HEK293 (cell line): ENCODE results near the gene PHACTR1.

Source experiments
- CTCF ChIA-PET: fragments of 350-600 bp; formaldehyde crosslinking; extraction: SDS; loops from one replicate; lab custom pipeline; 2021; ENCODE audit warnings: antibody characterized with exemption; lab: Yijun Ruan, JAX
- POLR2A ChIA-PET: fragments of 300-600 bp; formaldehyde crosslinking; extraction: SDS; loops from one replicate; lab custom pipeline; 2020; ENCODE audit warnings: antibody characterized with exemption, inconsistent platforms; lab: Yijun Ruan, JAX
- H3K27ac ChIP-seq: fragments of 200-500 bp; sonication (Bioruptor generic); 2 replicates; pipeline ENCODE4 v1.5.1; 2014; ENCODE audit warnings: low read depth, low read length, control low read depth, inconsistent platforms; ENCODE audit errors: extremely low read depth
- H3K36me3 ChIP-seq, 2 experiments: fragments of 200-500 bp in 1 of 2; sonication (Bioruptor generic) in 1 of 2; 1 replicate in 1 of 2; 2 replicates in 1 of 2; pipeline ENCODE4 v1.5.1; 2014 to 2017; ENCODE audit warnings: inconsistent platforms in 2 of 2, low read length in 2 of 2; ENCODE audit not compliant: control insufficient read depth in 2 of 2, insufficient read depth in 1 of 2
- H3K4me1 ChIP-seq: fragments of 200-500 bp; sonication (Bioruptor generic); 2 replicates; pipeline ENCODE4 v1.5.1; 2014; ENCODE audit warnings: mild to moderate bottlenecking, low read length, inconsistent platforms; ENCODE audit not compliant: control insufficient read depth, insufficient read depth
- H3K4me3 ChIP-seq: 2 replicates; pipeline ENCODE4 v1.5.1; 2011; ENCODE audit warnings: low read depth, mild to moderate bottlenecking, control low read depth, low read length, moderate library complexity
- H3K9me3 ChIP-seq: fragments of 200-500 bp; sonication (Bioruptor generic); 2 replicates; pipeline ENCODE4 v1.5.1; 2014; ENCODE audit warnings: low read depth, low read length, inconsistent platforms; ENCODE audit not compliant: control insufficient read depth, insufficient read depth
- BCL6B ChIP-seq: fragments of 450-650 bp; formaldehyde crosslinking; IDR thresholded peaks from 2 replicates; pipeline ENCODE4 v1.5.1; 2017; ENCODE audit warnings: missing biosample characterization, missing genetic modification characterization
- IKZF3 ChIP-seq: fragments of 450-650 bp; IDR thresholded peaks from 2 replicates; pipeline ENCODE4 v1.5.0; 2018; ENCODE audit warnings: missing biosample characterization, mild to moderate bottlenecking, missing genetic modification characterization, moderate library complexity
- MYNN ChIP-seq: fragments of 450-650 bp; formaldehyde crosslinking; IDR thresholded peaks from 2 replicates; pipeline ENCODE4 v1.5.1; 2016; ENCODE audit warnings: missing biosample characterization, missing genetic modification characterization, borderline replicate concordance
- MZF1 ChIP-seq: fragments of 450-650 bp; formaldehyde crosslinking; IDR thresholded peaks from 2 replicates; pipeline ENCODE4 v1.5.1; 2017; ENCODE audit warnings: missing biosample characterization, missing genetic modification characterization, borderline replicate concordance
- PRDM1 ChIP-seq: fragments of 450-650 bp; formaldehyde crosslinking; IDR thresholded peaks from 2 replicates; pipeline ENCODE4; 2016; ENCODE audit warnings: missing biosample characterization, missing genetic modification characterization
- SCRT2 ChIP-seq: fragments of 450-650 bp; formaldehyde crosslinking; IDR thresholded peaks from 2 replicates; pipeline ENCODE4 v1.5.1; 2016; ENCODE audit warnings: missing biosample characterization, missing genetic modification characterization
- SP7 ChIP-seq: fragments of 450-650 bp; formaldehyde crosslinking; IDR thresholded peaks from 2 replicates; pipeline ENCODE4 v1.5.1; 2016; ENCODE audit warnings: missing biosample characterization, missing genetic modification characterization
- ZBTB21 ChIP-seq: fragments of 450-650 bp; formaldehyde crosslinking; IDR thresholded peaks from 2 replicates; pipeline ENCODE4 v1.5.1; 2017; ENCODE audit warnings: missing biosample characterization, missing genetic modification characterization
- ZEB2 ChIP-seq: fragments of 450-650 bp; formaldehyde crosslinking; IDR thresholded peaks from 2 replicates; pipeline ENCODE4 v1.5.1; 2016; ENCODE audit warnings: missing biosample characterization, missing genetic modification characterization
- ZFP41 ChIP-seq: fragments of 450-650 bp; formaldehyde crosslinking; IDR thresholded peaks from 2 replicates; pipeline ENCODE4 v1.5.1; 2016; ENCODE audit warnings: missing biosample characterization, missing genetic modification characterization, borderline replicate concordance
- ZIC2 ChIP-seq: fragments of 450-650 bp; formaldehyde crosslinking; IDR thresholded peaks from 2 replicates; pipeline ENCODE4 v1.5.1; 2016; ENCODE audit warnings: missing biosample characterization, missing genetic modification characterization
- ZNF157 ChIP-seq: fragments of 450-650 bp; formaldehyde crosslinking; IDR thresholded peaks from 2 replicates; pipeline ENCODE4 v1.5.1; 2016; ENCODE audit warnings: missing biosample characterization, missing genetic modification characterization
- ZNF16 ChIP-seq: fragments of 450-650 bp; formaldehyde crosslinking; IDR thresholded peaks from 2 replicates; pipeline ENCODE4 v1.5.1; 2016; ENCODE audit warnings: low read depth, missing biosample characterization, missing genetic modification characterization
- ZNF174 ChIP-seq: fragments of 450-650 bp; formaldehyde crosslinking; IDR thresholded peaks from 2 replicates; pipeline ENCODE4 v1.5.0; 2017; ENCODE audit warnings: missing biosample characterization, mild to moderate bottlenecking, missing genetic modification characterization
- ZNF214 ChIP-seq: fragments of 450-650 bp; formaldehyde crosslinking; IDR thresholded peaks from 2 replicates; pipeline ENCODE4 v1.5.1; 2017; ENCODE audit warnings: missing biosample characterization, mild to moderate bottlenecking, missing genetic modification characterization, borderline replicate concordance
- ZNF24 ChIP-seq: fragments of 450-650 bp; formaldehyde crosslinking; IDR thresholded peaks from 2 replicates; pipeline ENCODE4 v1.5.1; 2016; ENCODE audit warnings: missing biosample characterization, missing genetic modification characterization
- ZNF311 ChIP-seq: fragments of 450-650 bp; formaldehyde crosslinking; IDR thresholded peaks from 2 replicates; pipeline ENCODE4 v1.5.1; 2017; ENCODE audit warnings: missing biosample characterization, missing genetic modification characterization, borderline replicate concordance
- ZNF324 ChIP-seq: fragments of 450-650 bp; formaldehyde crosslinking; IDR thresholded peaks from 2 replicates; pipeline ENCODE4 v1.5.1; 2016; ENCODE audit warnings: missing biosample characterization, missing genetic modification characterization
- ZNF560 ChIP-seq: fragments of 450-650 bp; formaldehyde crosslinking; IDR thresholded peaks from 2 replicates; pipeline ENCODE4 v1.5.1; 2017; ENCODE audit warnings: missing biosample characterization, missing genetic modification characterization, borderline replicate concordance
- ZNF792 ChIP-seq: fragments of 450-650 bp; formaldehyde crosslinking; IDR thresholded peaks from 2 replicates; pipeline ENCODE4 v1.5.1; 2016; ENCODE audit warnings: missing biosample characterization, missing genetic modification characterization
- ZXDB ChIP-seq: fragments of 450-650 bp; formaldehyde crosslinking; IDR thresholded peaks from 2 replicates; pipeline ENCODE4 v1.5.1; 2016; ENCODE audit warnings: missing biosample characterization, missing genetic modification characterization
- TF ChIP-seq, protein P1 (sequence below): fragments of 450-650 bp; formaldehyde crosslinking; IDR thresholded peaks from 2 replicates; pipeline ENCODE4 v1.5.1; 2017; ENCODE audit warnings: missing biosample characterization, missing genetic modification characterization
- TF ChIP-seq, protein P2 (sequence below): fragments of 450-650 bp; formaldehyde crosslinking; IDR thresholded peaks from 2 replicates; pipeline ENCODE4 v1.5.1; 2016; ENCODE audit warnings: missing biosample characterization, missing genetic modification characterization
- TF ChIP-seq, protein P3 (sequence below): fragments of 450-650 bp; formaldehyde crosslinking; optimal IDR thresholded peaks from 2 replicates; pipeline ENCODE3; 2016; ENCODE audit warnings: missing biosample characterization, mild to moderate bottlenecking, missing genetic modification characterization
- TF ChIP-seq, protein P4 (sequence below): fragments of 450-650 bp; formaldehyde crosslinking; IDR thresholded peaks from 2 replicates; pipeline ENCODE4 v1.5.1; 2016; ENCODE audit warnings: missing biosample characterization, missing genetic modification characterization

The PHACTR1 gene

GRCh38 chr6:13009461-13009860 lies 292.9 kb downstream of the PHACTR1 start:
- POLR2A ChIA-PET, result no interaction called here
- H3K27ac ChIP-seq, result no peak overlapping the region
- TF ChIP-seq ZXDB (tag by site-specific recombination), result no peak
- no peak for TF ChIP-seq ZNF311 (tag by site-specific recombination)
- TF ChIP-seq ZFP41, result no peak
- TF ChIP-seq, protein P1, sequence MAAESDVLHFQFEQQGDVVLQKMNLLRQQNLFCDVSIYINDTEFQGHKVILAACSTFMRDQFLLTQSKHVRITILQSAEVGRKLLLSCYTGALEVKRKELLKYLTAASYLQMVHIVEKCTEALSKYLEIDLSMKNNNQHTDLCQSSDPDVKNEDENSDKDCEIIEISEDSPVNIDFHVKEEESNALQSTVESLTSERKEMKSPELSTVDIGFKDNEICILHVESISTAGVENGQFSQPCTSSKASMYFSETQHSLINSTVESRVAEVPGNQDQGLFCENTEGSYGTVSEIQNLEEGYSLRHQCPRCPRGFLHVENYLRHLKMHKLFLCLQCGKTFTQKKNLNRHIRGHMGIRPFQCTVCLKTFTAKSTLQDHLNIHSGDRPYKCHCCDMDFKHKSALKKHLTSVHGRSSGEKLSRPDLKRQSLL, result no peak
- TF ChIP-seq ZNF324 (tag by site-specific recombination), result no peak
- TF ChIP-seq, protein P2, sequence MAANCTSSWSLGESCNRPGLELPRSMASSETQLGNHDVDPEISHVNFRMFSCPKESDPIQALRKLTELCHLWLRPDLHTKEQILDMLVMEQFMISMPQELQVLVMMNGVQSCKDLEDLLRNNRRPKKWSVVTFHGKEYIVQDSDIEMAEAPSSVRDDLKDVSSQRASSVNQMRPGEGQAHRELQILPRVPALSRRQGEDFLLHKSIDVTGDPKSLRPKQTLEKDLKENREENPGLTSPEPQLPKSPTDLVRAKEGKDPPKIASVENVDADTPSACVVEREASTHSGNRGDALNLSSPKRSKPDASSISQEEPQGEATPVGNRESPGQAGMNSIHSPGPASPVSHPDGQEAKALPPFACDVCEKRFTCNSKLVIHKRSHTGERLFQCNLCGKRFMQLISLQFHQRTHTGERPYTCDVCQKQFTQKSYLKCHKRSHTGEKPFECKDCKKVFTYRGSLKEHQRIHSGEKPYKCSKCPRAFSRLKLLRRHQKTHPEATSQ (tag by site-specific recombination), result no peak
- TF ChIP-seq, protein P3, sequence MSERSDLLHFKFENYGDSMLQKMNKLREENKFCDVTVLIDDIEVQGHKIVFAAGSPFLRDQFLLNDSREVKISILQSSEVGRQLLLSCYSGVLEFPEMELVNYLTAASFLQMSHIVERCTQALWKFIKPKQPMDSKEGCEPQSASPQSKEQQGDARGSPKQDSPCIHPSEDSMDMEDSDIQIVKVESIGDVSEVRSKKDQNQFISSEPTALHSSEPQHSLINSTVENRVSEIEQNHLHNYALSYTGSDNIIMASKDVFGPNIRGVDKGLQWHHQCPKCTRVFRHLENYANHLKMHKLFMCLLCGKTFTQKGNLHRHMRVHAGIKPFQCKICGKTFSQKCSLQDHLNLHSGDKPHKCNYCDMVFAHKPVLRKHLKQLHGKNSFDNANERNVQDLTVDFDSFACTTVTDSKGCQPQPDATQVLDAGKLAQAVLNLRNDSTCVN (tag by site-specific recombination), result no peak
- no peak for TF ChIP-seq ZNF792 (tag by site-specific recombination)
- TF ChIP-seq MYNN, result no peak
- H3K36me3 ChIP-seq, result no peaks in the 10 kb centered on the region
- H3K9me3 ChIP-seq, result no peaks in the 10 kb centered on the region
- H3K4me1 ChIP-seq, result peaks cover 46% of the 10 kb centered on the region
- CTCF ChIA-PET, result no interaction called here
- no peak overlapping the region for H3K4me3 ChIP-seq

- H3K9me3 ChIP-seq, result no peaks in the 10 kb centered on the region
- peaks cover 40% of the 10 kb centered on the region for H3K4me1 ChIP-seq
- H3K4me3 ChIP-seq, result no peak overlapping the region
- no peak overlapping the region for H3K27ac ChIP-seq
- ChIA-PET POLR2A (no interaction called here), CTCF (interaction anchor here (0.6 kb wide), 1 partner anchor 370 kb away, joined by 7 read pairs; no protein-coding TSS in a partner anchor)
- TF ChIP-seq SP7 (tag by site-specific recombination), result peak; percentile 94
- no peak for TF ChIP-seq MZF1 (tag by site-specific recombination)
- TF ChIP-seq ZNF214, result no peak
- TF ChIP-seq ZNF16 (tag by site-specific recombination), result no peak
- TF ChIP-seq ZNF24 (tag by site-specific recombination), result no peak
- no peaks in the 10 kb centered on the region for H3K36me3 ChIP-seq
These were observed 295.1 kb downstream of the PHACTR1 start for GRCh38 chr6:13011612-13012146.

DNA sequence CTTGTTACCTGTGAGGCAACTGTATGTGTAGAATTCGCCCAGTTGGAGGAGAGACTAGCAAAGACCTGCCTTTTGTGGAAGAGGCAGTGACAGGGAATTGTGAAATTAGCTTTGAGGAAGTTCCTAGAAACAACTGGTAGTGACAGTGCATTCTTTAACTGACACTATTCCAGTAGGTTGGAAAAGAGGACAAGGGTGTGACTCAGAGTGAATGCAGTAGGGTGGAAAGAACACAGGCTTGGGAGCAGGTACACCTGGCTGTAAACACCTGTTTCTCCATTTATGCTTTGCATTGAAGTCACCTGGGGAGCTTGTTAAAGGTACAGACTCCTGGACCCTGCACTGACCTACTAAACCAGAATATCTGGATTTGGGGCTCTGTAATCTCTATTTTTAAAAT lies 295.7 kb downstream of the PHACTR1 start:
- CTCF ChIA-PET, result interaction anchor here (0.6 to 2.1 kb wide), 3 partner anchors 7 to 371 kb away, joined by 3 to 7 read pairs (median 5); no protein-coding TSS in a partner anchor
- no peak for TF ChIP-seq ZNF157
- TF ChIP-seq ZBTB21 (tag by site-specific recombination), result no peak
- TF ChIP-seq ZIC2 (tag by site-specific recombination), result no peak
- peak; percentile 94 for TF ChIP-seq BCL6B (tag by site-specific recombination)
- no peak for TF ChIP-seq ZNF174
- TF ChIP-seq IKZF3 (tag by site-specific recombination), result no peak
- TF ChIP-seq PRDM1 (tag by site-specific recombination), result 0 out of 2 replicates have a peak, but pooled peaks have one; percentile 39
- peak; percentile 41; the same call in 1 of the 2 replicates for TF ChIP-seq ZEB2 (tag by site-specific recombination)
- TF ChIP-seq ZNF16 (tag by site-specific recombination), result no peak
- TF ChIP-seq SCRT2 (tag by site-specific recombination), result no peak
- no peak for TF ChIP-seq ZNF560 (tag by site-specific recombination)
- TF ChIP-seq, protein P4, sequence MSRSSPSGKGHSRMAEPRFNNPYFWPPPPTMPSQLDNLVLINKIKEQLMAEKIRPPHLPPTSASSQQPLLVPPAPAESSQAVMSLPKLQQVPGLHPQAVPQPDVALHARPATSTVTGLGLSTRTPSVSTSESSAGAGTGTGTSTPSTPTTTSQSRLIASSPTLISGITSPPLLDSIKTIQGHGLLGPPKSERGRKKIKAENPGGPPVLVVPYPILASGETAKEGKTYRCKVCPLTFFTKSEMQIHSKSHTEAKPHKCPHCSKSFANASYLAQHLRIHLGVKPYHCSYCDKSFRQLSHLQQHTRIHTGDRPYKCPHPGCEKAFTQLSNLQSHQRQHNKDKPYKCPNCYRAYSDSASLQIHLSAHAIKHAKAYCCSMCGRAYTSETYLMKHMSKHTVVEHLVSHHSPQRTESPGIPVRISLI (tag by site-specific recombination), result no peak

More for the DNA sequence above, 295.7 kb downstream of the PHACTR1 start:
- no peaks in the 10 kb centered on the region for H3K9me3 ChIP-seq
- H3K36me3 ChIP-seq, result no peaks in the 10 kb centered on the region
- H3K27ac ChIP-seq, result no peak overlapping the region
- no peak overlapping the region for H3K4me3 ChIP-seq
- peaks cover 33% of the 10 kb centered on the region for H3K4me1 ChIP-seq
- POLR2A ChIA-PET, result no interaction called here
